DND-41 (cell line): Measurements from ENCODE around the gene KSR1.

Experiments
- ATAC-seq: fragments of 200-7000 bp; cut with Tn5 transposase; 3 replicates; pipeline ENCODE4 v1.9.1; 2021; ENCODE audit warnings: low read depth; ENCODE audit not compliant: insufficient read depth
- DNase-seq: peaks from one replicate; pipeline ENCODE4 v3.0.0-alpha.2; 2020
- H2AFZ ChIP-seq: 2 replicates; pipeline ENCODE4 v1.6.0; 2012; ENCODE audit warnings: low read depth, low read length
- H3K27ac ChIP-seq: 2 replicates; pipeline ENCODE4 v1.5.1; 2012; ENCODE audit warnings: low read length, inconsistent platforms
- H3K27me3 ChIP-seq: fragments of 200-600 bp; sonication (generic); 2 replicates; pipeline ENCODE4 v1.6.0; 2012; ENCODE audit warnings: low read length, mild to moderate bottlenecking, inconsistent platforms; ENCODE audit not compliant: insufficient read depth, poor library complexity
- H3K36me3 ChIP-seq: 2 replicates; pipeline ENCODE4 v1.5.1; 2012; ENCODE audit warnings: low read length, inconsistent platforms; ENCODE audit not compliant: insufficient read depth
- H3K4me1 ChIP-seq: 2 replicates; pipeline ENCODE4 v1.5.1; 2012; ENCODE audit warnings: mild to moderate bottlenecking, low read length; ENCODE audit not compliant: insufficient read depth
- H3K4me2 ChIP-seq: 2 replicates; pipeline ENCODE4 v1.6.0; 2012; ENCODE audit warnings: mild to moderate bottlenecking, moderate library complexity, low read length, inconsistent platforms; ENCODE audit not compliant: insufficient read depth
- H3K4me3 ChIP-seq, 2 experiments: fragments of 200-600 bp in 1 of 2; shearing (Covaris generic) in 1 of 2; 2 replicates each; pipeline ENCODE4 v1.5.1; 2012 to 2016; ENCODE audit warnings: inconsistent platforms in 2 of 2, low read length in 2 of 2, mild to moderate bottlenecking in 2 of 2, low read depth in 1 of 2, moderate library complexity in 1 of 2
- H3K79me2 ChIP-seq: 2 replicates; pipeline ENCODE4 v1.6.0; 2012; ENCODE audit warnings: low read length, inconsistent platforms; ENCODE audit not compliant: insufficient read depth
- H3K9ac ChIP-seq: 2 replicates; pipeline ENCODE4 v1.6.0; 2012; ENCODE audit warnings: low read depth, mild to moderate bottlenecking, inconsistent platforms, low read length, moderate library complexity
- H3K9me3 ChIP-seq: 2 replicates; pipeline ENCODE4 v1.5.1; 2012; ENCODE audit warnings: low read length, moderate library complexity, mild to moderate bottlenecking, inconsistent platforms; ENCODE audit not compliant: insufficient read depth, severe bottlenecking
- H4K20me1 ChIP-seq: 2 replicates; pipeline ENCODE4 v1.6.0; 2012; ENCODE audit warnings: low read length; ENCODE audit not compliant: insufficient read depth
- EZH2 ChIP-seq: IDR thresholded peaks from 3 replicates; pipeline ENCODE4 v1.6.1; 2012; ENCODE audit warnings: borderline replicate concordance, low read depth, mild to moderate bottlenecking, moderate library complexity, low read length, inconsistent platforms; ENCODE audit not compliant: severe bottlenecking
- TF ChIP-seq, protein P1 (sequence below): IDR thresholded peaks from 2 replicates; pipeline ENCODE4 v1.5.1; 2012; ENCODE audit warnings: borderline replicate concordance, low read length, moderate library complexity, mild to moderate bottlenecking; ENCODE audit not compliant: poor library complexity, severe bottlenecking; ENCODE audit errors: extremely low read depth

Gene KSR1

DNA sequence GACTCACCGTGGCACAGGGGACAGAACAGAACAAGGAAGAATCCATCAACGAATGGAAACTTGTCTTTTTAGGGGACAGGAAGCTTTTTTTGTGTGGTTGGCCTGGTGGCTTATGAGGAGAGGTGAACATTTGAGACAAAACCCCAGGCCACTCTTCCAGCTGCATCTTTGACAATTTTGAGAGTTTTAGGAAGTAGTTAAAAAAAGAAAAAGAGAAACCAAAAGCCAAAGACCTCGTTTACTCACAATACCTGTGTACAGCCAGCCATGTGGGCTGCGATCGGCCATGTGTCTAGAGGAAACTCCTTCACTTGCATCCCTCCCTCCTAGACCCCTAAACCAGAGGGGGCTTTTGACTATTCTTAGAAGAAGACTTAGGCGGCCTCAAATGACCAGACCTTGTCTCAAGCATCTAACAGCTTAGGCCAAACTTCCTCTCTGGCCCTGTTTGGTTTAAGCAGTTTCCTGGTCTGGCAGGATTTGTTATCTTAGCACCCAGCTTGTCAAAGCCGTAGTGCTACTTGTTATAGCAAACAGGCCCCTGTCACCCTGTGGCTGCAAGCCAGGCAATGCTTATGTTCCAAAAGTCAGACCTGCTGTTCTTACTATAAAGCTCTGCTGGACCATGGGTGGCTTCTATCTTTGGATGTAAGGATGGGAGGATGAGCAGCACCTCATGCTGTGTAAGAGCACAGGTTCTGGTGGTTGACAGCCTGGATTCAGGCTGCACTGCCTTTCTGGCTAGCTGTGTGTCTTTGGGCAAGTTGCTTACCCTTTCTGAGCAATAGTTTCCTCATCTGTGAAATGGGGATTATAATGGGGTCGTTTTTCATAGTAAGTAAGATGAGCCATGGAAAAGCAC is 17.7 kb downstream of the KSR1 start:
- Histone ChIP-seq H3K4me3 (no peak overlapping the region), H2AFZ (no peak overlapping the region), H3K27ac (peak overlapping the region; percentile 27), H3K4me1 (peaks cover 15% of the 10 kb centered on the region), H3K4me2 (peak overlapping the region; percentile 36), H3K9me3 (no peaks in the 10 kb centered on the region), H4K20me1 (peaks cover 7% of the 10 kb centered on the region), H3K79me2 (no peaks in the 10 kb centered on the region), H3K36me3 (no peaks in the 10 kb centered on the region), H3K27me3 (no peaks in the 10 kb centered on the region), H3K9ac (no peak overlapping the region)
- TF ChIP-seq, protein P1, sequence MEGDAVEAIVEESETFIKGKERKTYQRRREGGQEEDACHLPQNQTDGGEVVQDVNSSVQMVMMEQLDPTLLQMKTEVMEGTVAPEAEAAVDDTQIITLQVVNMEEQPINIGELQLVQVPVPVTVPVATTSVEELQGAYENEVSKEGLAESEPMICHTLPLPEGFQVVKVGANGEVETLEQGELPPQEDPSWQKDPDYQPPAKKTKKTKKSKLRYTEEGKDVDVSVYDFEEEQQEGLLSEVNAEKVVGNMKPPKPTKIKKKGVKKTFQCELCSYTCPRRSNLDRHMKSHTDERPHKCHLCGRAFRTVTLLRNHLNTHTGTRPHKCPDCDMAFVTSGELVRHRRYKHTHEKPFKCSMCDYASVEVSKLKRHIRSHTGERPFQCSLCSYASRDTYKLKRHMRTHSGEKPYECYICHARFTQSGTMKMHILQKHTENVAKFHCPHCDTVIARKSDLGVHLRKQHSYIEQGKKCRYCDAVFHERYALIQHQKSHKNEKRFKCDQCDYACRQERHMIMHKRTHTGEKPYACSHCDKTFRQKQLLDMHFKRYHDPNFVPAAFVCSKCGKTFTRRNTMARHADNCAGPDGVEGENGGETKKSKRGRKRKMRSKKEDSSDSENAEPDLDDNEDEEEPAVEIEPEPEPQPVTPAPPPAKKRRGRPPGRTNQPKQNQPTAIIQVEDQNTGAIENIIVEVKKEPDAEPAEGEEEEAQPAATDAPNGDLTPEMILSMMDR, result no peak
- TF ChIP-seq EZH2, result no peak
- DNase-seq (peak; percentile 53), ATAC-seq (peak; percentile 76; the same call in 2 of the 3 replicates)

DNA sequence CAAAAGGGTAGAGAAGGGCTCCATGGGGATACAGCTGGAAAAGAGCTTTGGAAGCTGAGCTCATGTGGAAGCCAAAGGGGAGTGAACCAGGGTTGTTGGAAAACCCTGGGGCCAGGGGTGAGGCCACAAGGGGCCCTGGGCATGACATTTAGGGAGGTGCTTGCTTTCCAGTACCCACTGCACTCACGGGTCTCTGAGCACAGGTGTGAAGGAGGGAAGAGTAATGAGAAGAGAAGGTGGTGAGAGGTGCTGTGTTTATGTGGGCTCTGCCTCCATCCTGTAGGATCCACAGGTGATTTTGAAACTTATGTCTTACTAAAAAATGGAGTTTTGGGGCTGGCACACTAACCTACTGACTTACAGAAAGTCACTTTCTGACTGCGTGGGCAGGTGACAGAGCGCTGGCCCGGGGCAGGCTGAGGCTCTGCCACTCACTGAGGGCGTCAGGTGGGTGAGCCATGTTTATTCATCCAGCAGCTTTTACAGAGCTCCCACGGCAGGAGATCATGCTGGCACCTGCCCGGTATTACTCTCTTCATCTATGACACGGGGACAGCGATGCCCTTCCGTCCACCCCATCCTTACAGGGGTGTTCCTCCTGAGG is 18.9 kb downstream of the KSR1 start:
- Histone ChIP-seq H3K4me3 (no peak overlapping the region), H3K79me2 (no peaks in the 10 kb centered on the region), H4K20me1 (peaks cover 13% of the 10 kb centered on the region), H3K27ac (no peak overlapping the region), H3K9me3 (no peaks in the 10 kb centered on the region), H3K27me3 (no peaks in the 10 kb centered on the region), H3K4me2 (no peak overlapping the region), H3K36me3 (no peaks in the 10 kb centered on the region), H2AFZ (no peak overlapping the region), H3K9ac (no peak overlapping the region), H3K4me1 (peaks cover 15% of the 10 kb centered on the region)
- TF ChIP-seq, protein P1, result no peak
- TF ChIP-seq EZH2, result no peak
- DNase-seq (no peak), ATAC-seq (no peak)

DNA sequence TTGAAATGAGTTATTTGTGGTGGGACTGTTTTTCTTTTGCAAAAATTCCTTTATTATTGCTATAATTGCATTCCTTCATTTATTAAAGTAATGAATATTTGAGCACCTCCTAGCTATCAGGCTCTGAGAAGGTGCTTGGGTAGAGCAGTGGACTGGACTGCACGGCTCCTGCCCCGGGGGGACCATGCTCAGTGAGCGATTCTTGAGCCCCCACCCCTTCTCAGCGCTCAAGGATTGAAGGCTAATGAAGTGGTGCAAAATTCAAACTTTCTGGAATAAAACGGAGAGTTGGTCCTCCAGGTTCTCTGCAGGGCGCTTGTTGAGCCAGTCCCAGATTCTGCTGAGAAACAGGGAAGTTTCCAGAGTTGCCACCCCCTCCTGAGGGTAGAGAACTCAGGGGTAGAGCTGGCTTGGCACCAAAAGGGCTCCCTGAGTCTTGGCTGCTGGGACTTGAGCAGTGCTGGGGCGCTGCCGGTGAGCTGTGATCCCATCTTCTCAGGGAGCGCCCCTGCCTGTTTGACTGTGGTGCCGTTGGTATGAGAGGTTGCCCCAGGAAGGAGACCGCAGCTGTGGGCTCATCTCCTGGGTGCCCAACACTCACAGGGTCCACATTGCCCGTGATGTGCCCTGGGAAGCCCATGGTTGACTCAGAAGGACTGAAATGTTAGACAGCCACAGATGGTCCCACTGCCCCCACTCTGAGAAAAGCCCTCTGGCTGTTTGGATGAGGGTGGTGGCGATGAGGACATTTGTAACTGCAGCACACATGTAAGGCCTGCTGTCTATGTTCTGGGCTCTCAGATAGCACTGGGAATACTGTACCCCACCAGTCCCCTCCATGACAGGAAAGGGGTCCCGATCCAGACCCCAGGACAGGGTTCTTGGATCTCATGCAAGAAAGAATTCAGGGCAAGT is 20.0 kb downstream of the KSR1 start:
- Histone ChIP-seq H3K79me2 (no peaks in the 10 kb centered on the region), H3K27me3 (no peaks in the 10 kb centered on the region), H3K4me2 (no peak overlapping the region), H4K20me1 (peaks cover 13% of the 10 kb centered on the region), H2AFZ (no peak overlapping the region), H3K36me3 (no peaks in the 10 kb centered on the region), H3K4me1 (peaks cover 16% of the 10 kb centered on the region), H3K27ac (no peak overlapping the region), H3K9me3 (no peaks in the 10 kb centered on the region), H3K4me3 (no peak overlapping the region), H3K9ac (no peak overlapping the region)
- no peak for ATAC-seq
- TF ChIP-seq EZH2, result no peak
- TF ChIP-seq, protein P1, result no peak
- DNase-seq, result no peak
